ENCODE results near the gene NTRK3. TPM values are rescaled to one million over a fixed set of nuclear protein-coding genes. Genes with fewer than 3 reads are reported as not detected.

Gene NTRK3
- total RNA-seq, 4 donors from 2014 or later: 0.94 to 3.2 (median 1.8) TPM

DNA sequence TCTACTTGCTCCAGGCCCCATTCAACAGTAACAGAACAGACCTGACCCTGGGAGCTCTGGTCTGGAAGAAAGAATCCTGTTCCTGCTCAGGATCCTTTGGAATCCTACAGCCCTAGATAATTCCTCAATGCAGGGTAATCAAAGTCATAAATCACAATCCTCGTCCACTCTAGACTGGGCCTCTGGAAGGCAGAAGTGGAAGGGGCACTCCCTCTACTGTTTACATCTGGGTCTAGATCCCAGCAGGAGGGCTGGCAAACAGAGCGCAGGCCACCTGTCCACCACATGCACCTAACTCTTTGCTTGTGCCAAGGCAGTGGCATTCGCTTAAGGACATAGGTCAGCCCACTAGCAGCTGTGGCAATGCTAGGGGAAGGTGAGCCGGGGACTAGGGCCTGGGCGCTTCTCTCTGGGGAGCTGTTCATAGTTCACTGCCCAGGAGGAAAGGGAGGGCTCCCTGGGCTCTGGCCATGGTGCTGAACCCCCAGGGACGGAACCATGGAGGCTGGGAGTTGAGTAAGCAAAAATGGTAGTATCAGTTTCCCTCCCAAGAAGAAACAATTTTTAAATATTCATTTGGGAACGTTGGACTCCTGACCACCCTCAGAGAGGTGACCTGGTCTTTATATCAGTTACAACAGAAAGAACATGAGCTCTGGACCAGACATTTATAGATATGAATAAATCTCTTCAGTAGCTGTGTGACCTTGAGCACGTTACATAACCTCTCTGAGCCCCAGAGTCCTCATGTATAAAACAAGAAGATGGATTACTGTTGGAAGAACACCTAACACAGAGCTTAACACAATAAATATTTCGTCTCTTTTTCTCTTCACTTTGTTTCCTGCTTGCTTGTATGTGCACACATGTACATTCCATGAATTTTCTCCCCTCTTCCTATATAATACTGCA, 90.2 kb downstream of the NTRK3 start:
- WGBS, 2 donors: 37 to 52% methylated on average over 8 to 9 of the region's 9 CpGs
- no peaks in the 10 kb centered on the region for H3K4me1 ChIP-seq
- TF ChIP-seq POLR2A (IDR thresholded peaks at IDR 0.05): no peak
- H3K9me3 ChIP-seq: no peaks in the 10 kb centered on the region
- peak; percentile 7 to 23 for DNase-seq
- H3K27me3 ChIP-seq: no peaks in the 10 kb centered on the region
- H3K36me3 ChIP-seq: no peaks in the 10 kb centered on the region
- H3K4me3 ChIP-seq (replicated peaks in 1 of 3): no peak overlapping the region
- intact Hi-C loops (cut with DNase I): no loop called here
- no peak overlapping the region for H3K27ac ChIP-seq

DNA sequence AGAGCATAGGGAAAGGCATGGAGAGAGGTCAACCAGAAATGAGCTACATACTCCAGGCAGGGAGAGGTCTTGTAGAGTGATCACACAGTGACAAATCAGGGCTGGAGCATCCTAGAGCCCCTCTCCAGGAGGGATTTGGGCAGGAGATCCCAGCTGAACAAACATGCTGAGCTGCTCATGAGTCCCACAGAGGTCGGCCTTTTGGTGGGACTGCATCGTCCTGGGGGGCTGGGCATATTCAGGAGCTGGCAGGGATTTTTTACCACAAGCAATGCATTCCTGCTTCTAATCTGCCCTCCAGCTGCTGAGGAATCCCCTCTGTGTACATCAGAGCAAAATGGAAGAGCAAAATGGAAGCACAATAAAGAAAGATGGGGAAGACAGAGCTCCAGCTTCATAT, 94.9 kb downstream of the NTRK3 start:
- no peaks in the 10 kb centered on the region for H3K36me3 ChIP-seq
- intact Hi-C loops (cut with DNase I): no loop called here
- WGBS, 2 donors: 43 to 44% methylated on average over 2 of the region's 2 CpGs
- no peaks in the 10 kb centered on the region for H3K9me3 ChIP-seq
- no peaks in the 10 kb centered on the region for H3K27me3 ChIP-seq
- no peak overlapping the region for H3K4me3 ChIP-seq (replicated peaks in 1 of 3)
- DNase-seq: no peak
- TF ChIP-seq, protein P1, sequence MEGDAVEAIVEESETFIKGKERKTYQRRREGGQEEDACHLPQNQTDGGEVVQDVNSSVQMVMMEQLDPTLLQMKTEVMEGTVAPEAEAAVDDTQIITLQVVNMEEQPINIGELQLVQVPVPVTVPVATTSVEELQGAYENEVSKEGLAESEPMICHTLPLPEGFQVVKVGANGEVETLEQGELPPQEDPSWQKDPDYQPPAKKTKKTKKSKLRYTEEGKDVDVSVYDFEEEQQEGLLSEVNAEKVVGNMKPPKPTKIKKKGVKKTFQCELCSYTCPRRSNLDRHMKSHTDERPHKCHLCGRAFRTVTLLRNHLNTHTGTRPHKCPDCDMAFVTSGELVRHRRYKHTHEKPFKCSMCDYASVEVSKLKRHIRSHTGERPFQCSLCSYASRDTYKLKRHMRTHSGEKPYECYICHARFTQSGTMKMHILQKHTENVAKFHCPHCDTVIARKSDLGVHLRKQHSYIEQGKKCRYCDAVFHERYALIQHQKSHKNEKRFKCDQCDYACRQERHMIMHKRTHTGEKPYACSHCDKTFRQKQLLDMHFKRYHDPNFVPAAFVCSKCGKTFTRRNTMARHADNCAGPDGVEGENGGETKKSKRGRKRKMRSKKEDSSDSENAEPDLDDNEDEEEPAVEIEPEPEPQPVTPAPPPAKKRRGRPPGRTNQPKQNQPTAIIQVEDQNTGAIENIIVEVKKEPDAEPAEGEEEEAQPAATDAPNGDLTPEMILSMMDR (IDR thresholded peaks at IDR 0.05): no peak
- no peak for TF ChIP-seq POLR2A (IDR thresholded peaks at IDR 0.05)
- H3K4me1 ChIP-seq: no peaks in the 10 kb centered on the region
- H3K27ac ChIP-seq: no peak overlapping the region

DNA sequence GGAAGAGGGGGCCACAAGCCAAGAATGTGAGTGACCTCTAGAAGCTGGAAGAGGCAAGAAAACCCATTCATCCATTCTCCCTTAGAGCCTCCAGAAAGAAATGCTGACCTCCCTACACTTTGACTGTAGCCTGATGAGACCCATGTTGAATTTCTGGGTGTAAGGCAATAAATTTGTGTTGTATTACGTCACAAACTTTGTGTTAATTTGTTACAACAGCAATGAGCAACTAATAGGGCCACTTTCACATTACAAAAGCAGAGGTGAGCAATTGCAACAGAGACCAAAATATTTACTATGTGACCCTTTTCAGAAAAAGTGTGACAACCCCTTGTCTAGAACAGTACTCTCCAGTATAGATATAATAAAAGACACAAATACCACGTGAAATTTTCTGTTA, 101.2 kb downstream of the NTRK3 start:
- Histone ChIP-seq H3K36me3 (no peaks in the 10 kb centered on the region), H3K4me1 (no peaks in the 10 kb centered on the region), H3K9me3 (no peaks in the 10 kb centered on the region), H3K27ac (no peak overlapping the region), H3K27me3 (no peaks in the 10 kb centered on the region), H3K4me3 (replicated peaks in 1 of 3) (no peak overlapping the region)
- no peak for DNase-seq
- 64 to 73% methylated on average over 2 of the region's 2 CpGs for WGBS, 2 donors
- intact Hi-C loops (cut with DNase I): no loop called here
- TF ChIP-seq, protein P1 (IDR thresholded peaks at IDR 0.05): no peak
- no peak for TF ChIP-seq POLR2A (IDR thresholded peaks at IDR 0.05)

DNA sequence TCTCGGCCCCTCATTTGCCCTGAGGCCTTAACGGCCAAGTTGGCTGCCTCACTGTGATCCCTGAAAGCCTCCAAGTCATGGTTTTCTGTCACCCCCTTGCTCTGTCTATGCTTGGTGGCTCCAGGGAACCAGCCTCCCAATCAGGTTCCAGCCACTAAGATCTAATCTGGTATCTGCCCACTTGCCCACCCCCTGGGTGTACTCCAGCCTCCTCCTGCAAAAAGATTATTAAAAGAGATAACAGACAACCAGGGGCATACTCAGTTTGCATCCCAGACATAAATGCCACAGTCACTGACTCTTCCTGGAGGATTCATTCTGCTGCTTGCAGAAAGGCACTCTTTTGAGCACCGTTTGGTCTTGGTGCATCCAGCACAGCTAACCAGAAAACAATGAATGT, 103.9 kb downstream of the NTRK3 start:
- H3K36me3 ChIP-seq: no peaks in the 10 kb centered on the region
- H3K27ac ChIP-seq: no peak overlapping the region
- H3K27me3 ChIP-seq: no peaks in the 10 kb centered on the region
- no peak overlapping the region for H3K4me3 ChIP-seq (replicated peaks in 1 of 3)
- 49 to 71% methylated on average over 3 of the region's 3 CpGs for WGBS, 2 donors
- TF ChIP-seq, protein P1 (IDR thresholded peaks at IDR 0.05): no peak
- no peak for TF ChIP-seq POLR2A (IDR thresholded peaks at IDR 0.05)
- H3K9me3 ChIP-seq: no peaks in the 10 kb centered on the region
- no peak for DNase-seq
- no peaks in the 10 kb centered on the region for H3K4me1 ChIP-seq
- intact Hi-C loops (cut with DNase I): no loop called here

DNA sequence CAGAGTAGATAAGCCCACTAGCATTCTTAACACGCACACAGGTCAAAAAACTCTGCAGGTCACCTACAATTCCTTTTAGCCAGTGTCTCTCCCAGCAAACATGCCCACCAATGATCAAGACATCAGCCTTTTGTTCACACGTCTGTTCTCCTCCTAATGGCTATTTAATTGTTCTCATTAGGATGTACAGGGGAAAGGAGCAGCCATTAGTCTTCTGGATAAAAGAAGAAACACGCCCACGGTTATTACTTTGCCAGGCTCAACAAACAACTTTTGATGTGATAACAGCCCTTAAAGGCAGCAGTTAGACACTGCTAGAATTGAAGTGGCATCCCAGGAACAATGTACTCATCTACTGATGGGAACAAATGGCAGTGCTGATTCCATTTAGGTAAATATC, 108.8 kb downstream of the NTRK3 start:
- Histone ChIP-seq H3K27me3 (no peaks in the 10 kb centered on the region), H3K9me3 (no peaks in the 10 kb centered on the region), H3K27ac (no peak overlapping the region), H3K36me3 (no peaks in the 10 kb centered on the region), H3K4me1 (no peaks in the 10 kb centered on the region), H3K4me3 (replicated peaks in 1 of 3) (no peak overlapping the region)
- DNase-seq: no peak
- TF ChIP-seq, protein P1 (IDR thresholded peaks at IDR 0.05): no peak
- TF ChIP-seq POLR2A (IDR thresholded peaks at IDR 0.05): no peak
- intact Hi-C loops (cut with DNase I): no loop called here
- WGBS, 2 donors: 74 to 75% methylated on average over 4 of the region's 4 CpGs

Data from thyroid gland (tissue), 4 donors.